ENCODE measurements around the gene HOXC9.

HOXC9 gene

DNA sequence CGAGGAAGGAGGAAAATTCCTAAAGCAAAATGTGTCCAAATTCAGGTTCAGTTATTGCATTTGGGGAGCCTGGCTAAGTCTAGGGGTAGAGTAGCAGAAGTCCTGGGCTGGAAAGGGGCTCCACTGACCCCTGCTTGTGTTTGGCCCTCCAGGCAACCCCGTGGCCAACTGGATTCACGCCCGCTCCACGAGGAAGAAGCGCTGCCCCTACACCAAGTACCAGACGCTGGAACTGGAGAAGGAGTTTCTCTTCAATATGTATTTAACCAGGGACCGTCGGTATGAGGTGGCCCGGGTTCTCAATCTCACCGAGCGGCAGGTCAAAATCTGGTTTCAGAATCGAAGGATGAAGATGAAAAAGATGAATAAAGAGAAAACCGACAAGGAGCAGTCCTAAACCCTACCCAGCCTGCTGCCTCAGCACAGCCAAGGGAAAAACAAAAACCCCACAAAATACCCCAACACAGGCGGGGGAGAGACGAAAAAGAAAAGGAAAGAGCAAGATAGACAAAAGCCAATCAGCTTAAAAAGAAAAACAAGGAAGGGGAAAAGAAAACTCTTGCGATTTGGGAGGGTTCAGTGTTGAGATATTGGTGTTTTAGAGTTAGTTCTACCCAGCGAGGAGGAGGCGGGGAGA is 2.4 kb downstream of the HOXC9 start:
- DNase-seq (ENCODE audit: low read depth in 2 of 2): no peak

DNA sequence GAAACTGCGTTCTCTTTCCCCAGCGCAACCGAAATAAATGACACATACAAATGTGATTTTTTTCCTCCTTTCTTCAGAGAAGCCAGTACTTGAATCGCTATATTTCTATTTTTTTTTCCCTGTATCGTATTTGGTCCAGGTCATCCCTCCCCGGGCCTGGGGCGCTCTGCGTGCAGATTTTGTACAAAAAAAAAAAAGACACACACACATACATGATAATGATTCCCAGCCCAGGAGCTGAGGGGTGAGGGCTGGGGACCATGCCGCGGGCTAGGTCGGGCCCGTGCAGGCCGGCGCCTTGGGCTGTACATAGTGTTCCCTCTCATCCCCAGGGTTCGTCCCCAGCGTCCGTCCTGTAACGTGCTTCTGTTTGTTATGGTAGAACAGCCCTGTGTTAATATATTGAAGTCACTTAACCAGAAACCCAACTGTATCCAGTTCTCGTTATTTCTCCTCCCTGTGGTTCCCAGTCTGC is 3.0 kb downstream of the HOXC9 start:
- DNase-seq (ENCODE audit: low read depth in 2 of 2): no peak

DNA sequence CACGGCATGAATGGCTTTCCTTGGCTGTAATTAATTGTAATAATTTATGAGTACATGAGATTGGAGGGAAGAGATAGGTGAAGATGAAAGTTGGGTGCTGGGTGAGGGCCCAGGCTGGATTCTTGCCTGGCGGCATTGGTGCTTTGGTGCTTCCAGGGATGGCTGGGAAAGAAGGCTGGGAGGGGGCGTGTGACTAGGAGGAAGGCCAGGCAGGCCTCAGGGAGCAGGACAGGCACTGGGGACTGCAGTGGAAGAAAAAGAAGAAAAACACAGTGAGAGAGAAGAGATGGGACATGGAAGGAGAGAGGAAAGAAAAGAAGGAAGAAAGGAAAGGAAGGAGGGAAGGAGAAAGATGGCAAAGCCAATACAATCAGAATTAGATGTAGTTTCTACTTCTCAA is 3.7 kb downstream of the HOXC9 start:
- no peak for DNase-seq (ENCODE audit: low read depth in 2 of 2)

DNA sequence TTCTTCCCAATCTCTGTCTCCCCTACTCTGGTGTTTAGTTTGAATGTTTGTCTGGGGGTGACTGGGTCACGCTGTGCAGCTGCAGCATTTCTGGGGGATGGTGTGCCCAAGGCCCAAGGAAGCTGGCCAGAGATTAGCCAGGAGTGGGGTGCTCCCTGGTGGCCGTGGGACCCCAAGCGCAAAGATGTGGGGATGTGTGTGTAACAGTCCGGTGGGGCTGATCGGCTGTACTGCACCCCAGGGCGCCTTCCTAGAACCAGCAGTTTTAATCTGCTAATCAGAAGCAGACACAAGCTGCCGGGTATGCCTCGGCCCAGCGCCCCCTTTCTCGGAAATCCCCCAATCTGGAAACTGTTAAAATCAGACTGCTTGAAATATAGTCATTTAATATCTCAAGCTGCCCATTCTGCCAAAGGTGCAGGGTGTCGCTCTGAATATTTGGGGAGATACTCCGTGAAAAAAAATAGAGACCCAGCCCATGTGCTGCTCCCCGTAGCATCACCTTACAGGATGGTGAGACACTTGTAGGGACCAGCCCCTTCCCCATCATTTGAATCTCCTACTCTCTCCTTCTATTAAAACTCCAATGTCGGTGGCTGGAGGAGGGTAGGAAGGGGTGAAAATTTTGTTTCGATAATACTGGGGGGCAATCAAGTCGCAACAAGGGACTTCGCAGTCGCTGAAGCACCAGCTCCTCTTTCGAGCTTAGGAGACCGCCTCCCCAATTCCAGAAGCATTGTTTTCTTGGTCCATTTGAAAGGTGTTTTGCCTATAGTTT is 4.3 kb downstream of the HOXC9 start:
- no peak for DNase-seq (ENCODE audit: low read depth in 2 of 2)

DNA sequence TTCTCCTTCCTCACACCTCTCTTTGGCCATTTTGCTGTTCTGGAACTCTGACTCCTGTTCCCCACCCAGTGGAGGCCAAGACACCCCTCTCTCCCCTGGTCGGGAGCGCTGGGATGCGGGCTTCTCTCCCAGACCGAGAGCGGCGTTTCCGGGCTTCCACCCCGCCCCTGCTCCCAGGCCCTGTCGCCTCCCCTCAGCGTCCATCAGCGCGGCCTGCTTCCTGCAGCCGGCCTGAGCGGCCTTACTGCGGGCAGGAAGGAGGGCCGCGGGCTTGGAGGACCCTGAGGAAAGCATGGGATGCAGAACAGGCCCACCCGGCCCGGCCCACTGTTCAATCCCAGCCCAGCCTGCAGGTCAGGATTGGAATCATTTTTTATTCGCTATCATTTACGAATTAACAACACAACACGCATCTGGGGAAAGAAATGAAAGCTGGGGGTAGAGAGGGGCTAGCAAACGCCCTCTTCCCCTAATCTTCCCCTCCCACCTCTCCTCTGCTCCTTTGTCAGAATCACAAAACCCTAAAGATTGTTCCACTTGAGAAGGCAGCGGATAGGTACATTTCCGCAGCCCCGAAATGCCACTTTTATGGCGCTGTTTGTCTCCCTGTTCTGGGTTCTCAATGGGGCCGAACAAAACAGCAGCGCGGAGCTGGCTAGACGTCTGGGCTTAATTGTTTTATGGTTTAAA is 5.0 kb downstream of the HOXC9 start:
- no peak for DNase-seq (ENCODE audit: low read depth in 2 of 2)

DNA sequence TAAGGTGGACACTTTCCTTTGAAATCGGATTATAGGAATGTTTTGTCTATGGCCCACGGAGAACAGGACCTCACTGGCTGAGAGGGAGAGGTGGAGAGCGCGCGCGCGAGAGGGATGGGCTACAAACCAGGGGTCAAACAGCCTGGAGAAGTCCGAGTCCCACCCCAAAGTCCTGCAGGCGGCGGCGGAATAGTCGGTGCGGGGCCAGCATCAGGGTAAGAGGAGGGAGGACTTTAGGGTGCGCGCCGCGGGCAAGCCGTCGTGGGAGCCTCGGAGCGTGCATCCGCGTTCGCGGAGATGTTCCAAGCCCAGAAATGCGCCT is 5.5 kb downstream of the HOXC9 start:
- no peak for DNase-seq (ENCODE audit: low read depth in 2 of 2)

DNA sequence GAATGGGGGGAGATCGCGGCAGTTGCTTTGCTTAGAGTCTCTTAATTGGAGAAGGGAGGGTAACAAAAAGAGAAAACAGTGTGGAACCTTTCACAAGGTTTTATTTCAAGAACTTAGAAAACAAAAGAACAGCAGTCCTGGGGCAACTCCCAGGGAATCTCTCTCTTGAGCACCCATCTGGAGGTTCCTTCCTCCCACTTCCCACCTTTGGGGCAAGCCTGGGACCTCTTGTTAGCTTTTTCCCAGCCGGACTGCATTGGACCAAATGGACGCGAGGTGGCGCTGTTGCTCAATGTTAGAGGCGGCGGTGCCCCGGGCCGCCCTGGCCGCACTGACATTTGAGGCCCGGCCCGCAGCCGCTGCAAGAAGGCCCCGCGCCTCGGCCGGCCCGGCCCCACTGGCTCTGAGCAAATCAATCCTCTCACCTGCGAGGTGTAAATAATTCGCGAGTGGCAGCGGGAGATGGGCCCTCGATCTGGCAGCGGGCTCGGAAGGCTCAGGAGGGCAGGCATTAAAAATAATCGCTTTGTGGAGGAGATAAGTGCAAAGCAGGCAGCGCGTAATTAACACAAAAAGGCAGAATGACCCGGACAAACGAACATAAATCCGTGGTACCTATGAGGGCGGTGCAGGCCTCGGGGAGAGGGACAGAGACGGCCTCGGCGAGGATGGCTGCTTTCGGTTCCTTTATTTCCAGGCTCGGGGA is 6.0 kb downstream of the HOXC9 start:
- DNase-seq (ENCODE audit: low read depth in 2 of 2): peak; percentile 64 to 67

DNA sequence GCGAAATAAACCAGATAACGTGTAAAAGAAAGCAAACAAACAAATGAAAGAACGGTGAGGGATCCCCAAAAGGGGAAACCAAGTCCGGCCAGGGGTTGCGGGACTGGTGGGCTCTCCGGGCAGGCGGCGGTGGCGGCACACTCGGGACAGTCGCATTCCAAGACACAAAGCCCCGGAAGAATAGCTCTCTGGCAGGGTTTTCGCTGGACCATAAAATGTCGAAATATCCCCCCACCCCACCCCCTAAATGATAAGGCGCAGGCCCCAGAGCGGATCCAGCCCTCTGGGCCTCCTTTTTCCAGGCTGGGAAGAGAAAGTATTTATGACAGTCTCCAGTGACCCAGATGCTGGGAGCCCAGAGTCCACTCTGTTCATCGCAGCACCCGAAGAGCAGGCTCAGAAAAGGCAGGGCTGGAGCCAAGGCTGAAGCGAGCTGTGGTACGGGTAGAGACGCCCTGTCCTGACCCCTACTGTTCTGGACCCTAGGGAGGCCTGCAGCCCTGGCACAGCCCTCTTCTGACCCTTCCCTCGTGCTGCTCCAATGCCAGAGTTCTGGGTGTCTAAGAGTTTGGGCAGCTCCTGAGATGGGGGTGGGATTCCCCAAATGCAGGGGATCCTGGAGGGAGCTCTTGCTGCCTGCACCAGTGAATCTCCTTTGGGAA is 6.7 kb downstream of the HOXC9 start:
- DNase-seq (ENCODE audit: low read depth in 2 of 2): no peak

DNA sequence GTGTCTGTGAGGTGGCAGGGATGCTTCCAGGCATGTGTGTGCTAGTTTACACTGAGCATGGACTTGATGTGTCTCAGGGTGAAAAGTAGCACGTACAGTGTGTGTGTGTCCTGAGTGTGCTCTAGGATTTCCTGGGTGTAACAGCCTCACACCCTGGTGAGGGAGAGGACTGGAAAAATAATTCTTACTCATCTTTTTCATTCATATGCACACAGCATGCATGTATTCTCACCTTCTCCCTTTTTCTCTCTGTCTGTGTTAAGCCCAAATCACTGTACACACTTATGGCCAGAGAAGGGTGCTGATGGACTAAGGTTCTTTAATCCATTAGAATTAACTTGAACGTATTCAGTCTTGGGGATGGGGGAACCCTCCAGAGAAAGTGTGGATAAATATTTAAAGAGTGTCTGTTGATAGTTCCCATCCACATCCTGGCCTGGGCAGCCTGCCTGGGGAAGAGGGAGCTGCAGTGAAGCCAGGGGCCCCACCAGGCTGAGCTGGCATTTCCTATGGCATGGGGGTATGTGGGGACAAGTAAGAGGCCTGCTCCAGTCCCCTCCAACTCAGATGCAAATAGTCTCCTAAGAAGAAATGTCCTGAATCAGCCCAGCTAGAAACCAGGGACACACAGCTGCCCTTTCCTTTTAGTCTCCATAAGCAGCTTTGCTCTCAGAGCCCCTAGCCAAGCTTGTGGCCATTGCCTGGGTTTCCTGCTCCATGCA is 7.7 kb downstream of the HOXC9 start:
- no peak for DNase-seq (ENCODE audit: low read depth in 2 of 2)

DNA sequence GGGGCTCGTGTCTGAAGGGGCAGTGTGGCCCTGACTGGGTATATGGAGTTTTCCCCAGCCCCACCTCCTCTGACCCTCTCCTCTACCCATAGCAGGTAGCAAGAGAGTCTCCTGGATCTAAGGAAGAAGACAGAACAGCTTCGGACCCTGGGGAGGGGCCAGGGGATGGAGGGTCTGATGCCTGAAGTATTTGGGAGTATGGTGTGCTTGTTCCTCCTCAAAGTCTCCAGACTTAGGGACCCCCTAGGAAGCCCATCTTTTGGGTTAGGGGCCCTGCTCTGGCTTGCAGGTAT is 8.2 kb downstream of the HOXC9 start:
- DNase-seq (ENCODE audit: low read depth in 2 of 2): no peak

DNA sequence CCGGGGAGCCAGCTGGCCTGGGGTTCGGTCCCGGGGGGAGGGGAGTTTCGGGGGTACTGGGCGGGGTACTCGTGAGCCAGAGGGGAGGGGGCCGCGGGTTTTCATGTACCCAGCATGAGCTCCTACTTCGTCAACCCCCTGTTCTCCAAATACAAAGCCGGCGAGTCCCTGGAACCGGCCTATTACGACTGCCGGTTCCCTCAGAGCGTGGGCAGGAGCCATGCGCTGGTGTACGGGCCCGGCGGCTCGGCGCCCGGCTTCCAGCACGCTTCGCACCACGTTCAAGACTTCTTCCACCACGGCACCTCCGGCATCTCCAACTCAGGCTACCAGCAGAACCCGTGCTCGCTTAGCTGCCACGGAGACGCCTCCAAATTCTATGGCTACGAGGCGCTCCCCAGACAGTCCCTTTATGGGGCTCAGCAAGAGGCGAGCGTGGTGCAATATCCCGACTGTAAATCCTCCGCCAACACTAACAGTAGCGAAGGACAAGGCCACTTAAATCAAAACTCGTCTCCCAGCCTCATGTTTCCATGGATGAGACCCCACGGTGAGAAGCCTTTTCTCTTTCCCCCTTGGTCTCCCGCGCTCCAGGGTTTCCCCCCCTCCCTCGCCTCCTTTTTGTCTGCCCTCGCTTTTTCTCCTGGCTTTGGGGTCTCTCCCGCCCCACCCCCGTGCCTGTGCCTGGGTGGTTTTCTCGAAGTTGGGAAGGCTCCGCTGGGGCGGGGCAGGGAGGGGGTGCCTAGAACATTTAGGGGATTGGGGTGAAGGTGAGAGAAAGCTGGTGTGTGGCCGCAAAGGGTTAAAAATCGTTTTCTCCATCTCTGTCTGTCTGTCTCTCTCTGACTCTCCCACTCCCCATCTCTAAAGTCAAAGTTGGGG is 9.5 kb downstream of the HOXC9 start:
- DNase-seq (ENCODE audit: low read depth in 2 of 2): no peak

DNA sequence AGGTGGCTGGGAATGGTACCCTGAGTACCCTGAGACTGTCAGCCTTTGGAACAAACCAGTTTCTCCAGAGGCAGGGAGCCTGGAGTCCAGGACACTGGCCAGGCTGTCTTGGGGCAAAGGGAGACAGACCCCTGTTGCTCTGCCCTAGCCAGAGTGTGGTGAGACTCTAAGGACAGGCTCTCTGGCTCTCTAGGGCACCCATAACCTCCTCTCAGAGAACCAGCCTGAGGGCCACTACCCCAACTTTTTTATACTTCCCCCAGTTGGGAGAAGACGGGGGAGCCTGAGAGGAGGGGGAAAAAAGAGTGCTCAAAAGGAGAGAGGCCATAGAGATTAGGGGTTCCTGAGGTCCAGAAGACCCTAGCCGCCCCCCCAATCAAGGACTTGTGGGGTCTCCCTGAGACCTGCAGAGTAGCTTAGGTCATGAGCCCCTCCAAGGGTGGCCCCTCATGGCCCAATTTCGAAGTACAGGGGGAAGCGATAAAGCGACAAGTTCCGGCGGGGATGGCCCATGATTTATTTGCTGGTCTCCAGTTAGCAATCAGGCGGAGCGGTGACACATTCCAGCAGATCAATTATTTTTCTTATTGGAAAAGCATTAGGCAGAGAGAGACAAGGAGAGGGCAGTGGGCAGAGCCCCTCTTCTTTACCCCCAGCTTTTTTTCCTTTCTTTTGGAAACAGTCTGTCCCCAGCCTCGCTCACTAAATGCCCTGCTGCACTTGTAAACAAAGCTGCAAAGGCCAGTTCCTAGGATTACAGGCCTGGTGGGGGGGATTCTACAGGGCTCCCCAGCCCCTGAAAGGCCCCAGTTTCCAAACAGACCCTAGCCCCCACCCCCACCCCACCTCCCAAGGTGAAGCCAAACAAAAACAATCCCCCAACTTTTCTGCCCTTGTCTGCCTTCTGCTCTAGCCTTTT is 10.4 kb downstream of the HOXC9 start:
- DNase-seq (ENCODE audit: low read depth in 2 of 2): no peak

DNA sequence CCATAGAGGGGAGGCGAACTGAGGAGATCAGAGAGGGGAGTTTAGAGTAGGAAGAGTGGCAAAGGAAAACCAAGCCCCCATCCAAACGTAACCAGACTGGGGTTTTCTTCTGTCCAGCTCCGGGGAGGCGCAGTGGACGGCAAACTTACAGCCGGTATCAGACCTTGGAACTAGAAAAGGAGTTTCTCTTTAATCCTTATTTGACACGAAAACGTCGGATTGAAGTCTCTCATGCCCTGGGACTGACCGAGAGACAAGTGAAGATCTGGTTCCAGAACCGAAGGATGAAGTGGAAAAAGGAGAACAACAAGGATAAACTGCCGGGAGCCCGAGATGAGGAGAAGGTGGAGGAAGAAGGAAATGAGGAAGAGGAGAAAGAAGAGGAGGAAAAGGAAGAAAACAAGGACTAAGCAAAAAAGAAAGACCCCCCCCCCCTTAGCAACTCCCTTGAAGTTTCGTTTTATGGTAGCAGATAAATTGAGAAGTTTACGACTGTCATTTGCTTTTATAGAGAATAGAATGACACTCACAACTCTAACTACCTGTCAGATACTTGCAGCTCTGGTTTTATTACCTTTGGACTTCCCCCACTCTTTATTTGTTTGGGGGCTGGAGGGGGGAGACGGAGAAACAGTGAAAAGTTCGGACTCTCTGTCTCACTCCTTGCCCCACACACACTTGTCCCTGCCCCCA is 11.2 kb downstream of the HOXC9 start:
- no peak for DNase-seq (ENCODE audit: low read depth in 2 of 2)

DNA sequence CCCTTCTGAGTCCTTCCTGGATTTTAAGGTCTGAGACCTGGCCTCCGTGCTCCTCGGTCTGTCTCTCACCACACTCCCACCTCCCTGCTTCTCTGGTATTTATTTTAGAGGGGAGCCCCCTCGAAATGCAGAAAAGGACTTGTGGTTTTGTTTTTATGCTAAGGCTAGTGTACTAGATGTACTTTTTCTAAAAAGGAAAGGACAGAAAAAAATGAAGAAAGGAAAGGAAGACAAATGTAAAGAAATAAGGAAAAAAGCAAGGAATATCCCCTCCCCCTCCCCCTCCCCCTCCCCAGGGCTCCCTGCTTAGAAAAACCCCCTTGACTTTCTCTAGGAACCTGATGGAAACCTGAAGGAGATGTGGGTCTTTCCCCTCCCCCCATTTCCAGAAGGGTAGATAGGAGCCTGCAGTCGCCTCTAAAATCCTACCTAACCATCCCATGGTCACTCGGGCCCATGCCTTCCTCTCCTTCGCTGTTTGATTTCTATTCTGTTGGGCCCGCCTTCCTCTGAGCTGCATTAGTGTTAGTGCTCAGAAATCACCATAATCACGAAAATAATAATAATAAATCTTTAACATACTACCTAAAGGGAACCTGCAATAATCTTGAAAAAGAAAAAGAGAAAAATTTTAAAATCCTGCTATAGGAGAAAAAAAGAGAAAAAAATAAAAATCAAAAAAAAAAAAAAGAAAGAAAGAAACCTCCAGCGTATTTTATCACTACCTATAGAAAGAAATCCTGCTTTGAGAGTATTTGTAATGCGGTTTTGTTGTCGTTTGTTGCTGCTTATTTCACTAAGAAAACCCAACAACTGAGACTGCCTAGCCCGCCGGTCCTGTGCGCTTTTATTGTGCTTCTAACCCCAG is 11.9 kb downstream of the HOXC9 start:
- DNase-seq (ENCODE audit: low read depth in 2 of 2): no peak

DNA sequence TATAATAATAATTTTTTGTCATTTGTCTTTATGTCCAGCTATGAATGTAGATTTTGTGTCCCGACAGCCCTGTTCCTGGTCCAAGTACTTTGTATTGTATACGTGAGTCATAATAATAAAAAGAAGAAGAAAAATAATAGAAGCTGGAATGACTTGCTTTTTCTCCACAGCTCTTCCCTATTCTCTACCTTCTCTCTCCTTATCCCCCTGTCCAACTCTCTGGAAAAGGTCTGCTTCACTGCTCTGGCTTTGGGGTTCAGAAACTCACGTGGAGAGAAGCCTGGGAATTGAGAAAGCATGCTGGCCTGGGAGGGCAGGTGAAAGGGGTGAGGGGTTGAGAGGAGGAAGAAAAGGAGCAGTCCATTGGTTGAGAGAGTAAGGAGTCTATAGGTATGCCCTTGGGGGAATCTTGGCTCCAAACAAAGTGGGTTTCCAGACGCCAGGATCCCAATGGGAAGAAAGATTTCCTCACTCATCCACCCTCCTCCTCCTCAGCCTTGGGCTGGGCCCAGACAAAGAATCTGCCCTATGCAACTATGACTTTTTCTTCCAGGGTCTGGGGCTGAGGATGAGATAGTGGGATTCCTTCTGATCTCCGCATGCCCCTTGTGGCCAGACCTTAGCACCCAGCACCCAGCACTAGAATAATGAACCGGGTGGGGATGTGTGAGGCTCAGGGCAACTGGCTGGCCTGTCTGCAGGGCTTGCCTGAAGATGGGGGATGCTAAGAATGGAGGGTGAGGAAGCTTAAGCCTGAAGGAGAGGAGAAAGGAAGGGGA is 12.9 kb downstream of the HOXC9 start:
- DNase-seq (ENCODE audit: low read depth in 2 of 2): no peak

DNA sequence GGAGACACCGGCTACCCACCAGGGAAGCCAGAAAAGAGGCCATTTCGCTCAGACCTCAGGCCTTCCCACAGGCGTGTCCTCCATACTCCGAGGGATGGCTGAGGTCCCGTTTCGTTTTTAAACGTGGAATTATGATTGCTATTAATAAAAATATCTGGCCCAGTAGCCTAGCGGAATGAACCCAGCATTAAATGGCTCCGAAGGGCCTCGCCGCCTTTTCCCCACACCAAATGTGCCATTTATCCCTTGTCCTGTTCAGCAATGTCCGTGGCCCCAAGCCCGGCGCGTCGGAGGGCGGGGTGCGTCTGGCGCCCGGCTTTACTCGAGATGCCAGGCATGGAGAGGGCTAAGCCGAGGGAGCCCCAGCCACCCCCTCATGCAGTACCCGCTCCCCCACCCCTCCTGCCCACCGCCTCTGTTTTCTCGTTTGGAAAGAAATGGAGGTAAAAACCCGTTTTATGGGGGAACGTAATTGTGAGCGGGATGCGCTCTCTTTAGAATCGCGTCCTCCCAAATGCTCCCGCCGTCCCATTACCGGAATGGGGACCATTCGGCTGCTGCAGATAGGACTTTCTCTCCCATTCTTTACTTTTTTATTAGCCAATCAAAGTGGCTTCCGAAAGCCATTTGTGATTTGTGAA is 14.5 kb downstream of the HOXC9 start:
- DNase-seq (ENCODE audit: low read depth in 2 of 2): no peak

All from activated CD8-positive, alpha-beta memory T cell treated with anti-CD3 and anti-CD28 coated beads for 4 hours (primary cell).